ENCODE data around the gene RREB1. TPM values are rescaled to one million over a fixed set of nuclear protein-coding genes. Genes with fewer than 3 reads are reported as not detected.

RREB1 gene
- total RNA-seq, 4 donors from 2014 or later = 40.8 to 68.6 (median 54.4) TPM

- no peak for DNase-seq (ENCODE audit: low spot score in 2 of 2)
- intact Hi-C loops (cut with DNase I; ENCODE audit: low total_unique reads) = loop anchor here (10.0 kb wide), 1 partner anchor 328 kb away; no protein-coding TSS in a partner anchor
- WGBS, 2 donors = 79 to 86% methylated on average over 2 of the region's 2 CpGs
- H3K4me3 ChIP-seq (ENCODE audit: low read depth, poor library complexity, severe bottlenecking) = no peak overlapping the region
- TF ChIP-seq CTCF (IDR thresholded peaks at IDR 0.05) = no peak
- no peak for TF ChIP-seq POLR2A (IDR thresholded peaks at IDR 0.05)
Observed at GRCh38 chr6:7232351-7232750, 124.6 kb downstream of the RREB1 start.

GRCh38 chr6:7234547-7234946 is 126.8 kb downstream of the RREB1 start:
- TF ChIP-seq CTCF (IDR thresholded peaks at IDR 0.05) = no peak
- no peak for TF ChIP-seq POLR2A (IDR thresholded peaks at IDR 0.05)
- intact Hi-C loops (cut with DNase I; ENCODE audit: low total_unique reads) = loop anchor here (10.0 kb wide), 1 partner anchor 330 kb away; no protein-coding TSS in a partner anchor
- 92 to 96% methylated on average over 3 of the region's 3 CpGs for WGBS, 2 donors
- no peak overlapping the region for H3K4me3 ChIP-seq (ENCODE audit: low read depth, poor library complexity, severe bottlenecking)
- DNase-seq (ENCODE audit: low spot score in 2 of 2) = no peak

GRCh38 chr6:7235712-7236305 is 128.0 kb downstream of the RREB1 start:
- no peak for TF ChIP-seq POLR2A (IDR thresholded peaks at IDR 0.05)
- no peak for TF ChIP-seq CTCF (IDR thresholded peaks at IDR 0.05)
- intact Hi-C loops (cut with DNase I; ENCODE audit: low total_unique reads) = loop anchor here (10.0 kb wide), 1 partner anchor 331 kb away; no protein-coding TSS in a partner anchor
- H3K4me3 ChIP-seq (ENCODE audit: low read depth, poor library complexity, severe bottlenecking) = no peak overlapping the region
- no peak for DNase-seq (ENCODE audit: low spot score in 2 of 2)
- 40 to 44% methylated on average over 9 of the region's 9 CpGs for WGBS, 2 donors

- intact Hi-C loops (cut with DNase I; ENCODE audit: low total_unique reads) = loop anchor here (10.0 kb wide), 1 partner anchor 332 kb away; no protein-coding TSS in a partner anchor
- no peak for DNase-seq (ENCODE audit: low spot score in 2 of 2)
- WGBS, 2 donors = 54 to 65% methylated on average over 8 of the region's 8 CpGs
- TF ChIP-seq POLR2A (IDR thresholded peaks at IDR 0.05) = no peak
- no peak for TF ChIP-seq CTCF (IDR thresholded peaks at IDR 0.05)
- no peak overlapping the region for H3K4me3 ChIP-seq (ENCODE audit: low read depth, poor library complexity, severe bottlenecking)
Observed at GRCh38 chr6:7236306-7237209, 128.8 kb downstream of the RREB1 start.

GRCh38 chr6:7237653-7238188 is 130.0 kb downstream of the RREB1 start:
- no peak for TF ChIP-seq CTCF (IDR thresholded peaks at IDR 0.05)
- TF ChIP-seq POLR2A (IDR thresholded peaks at IDR 0.05) = no peak
- 89 to 92% methylated on average over 8 of the region's 8 CpGs for WGBS, 2 donors
- H3K4me3 ChIP-seq (ENCODE audit: low read depth, poor library complexity, severe bottlenecking) = no peak overlapping the region
- no peak for DNase-seq (ENCODE audit: low spot score in 2 of 2)
- intact Hi-C loops (cut with DNase I; ENCODE audit: low total_unique reads) = loop anchor here (10.0 kb wide), 1 partner anchor 333 kb away; no protein-coding TSS in a partner anchor

Measured in lower leg skin (tissue), 4 donors.